IMR-90 (cell line): ENCODE measurements around the gene TMEM181. TPM values are rescaled to one million over a fixed set of nuclear protein-coding genes. Genes with fewer than 3 reads are reported as not detected.

Experiments used
- ATAC-seq: fragments of 200-7000 bp; cut with Tn5 transposase; 2 replicates; pipeline ENCODE4 v1.9.1; 2020; ENCODE audit warnings: low read depth, mild to moderate bottlenecking, moderate library complexity
- BruUV-seq: library from RNA; stranded (reverse); fragments of 400-500 nt; replicated peaks from 2 replicates; lab custom pipeline; 2021; lab: Mats Ljungman, UMichigan
- CTCF ChIA-PET: fragments of 300-600 bp; formaldehyde crosslinking; extraction: SDS; loops from one replicate; lab custom pipeline; 2021; ENCODE audit warnings: antibody characterized with exemption; lab: Yijun Ruan, JAX
- POLR2A ChIA-PET: fragments of 300-600 bp; sonication (Branson Sonifier 250); formaldehyde crosslinking; loops from one replicate; lab custom pipeline; 2022; ENCODE audit warnings: antibody characterized with exemption; ENCODE audit not compliant: unreplicated experiment; lab: Charles Lee
- DNase-seq: peaks from one replicate; pipeline ENCODE4 v3.0.0; 2013
- H2AFZ ChIP-seq: replicated peaks from 2 replicates; pipeline ENCODE3; 2013; ENCODE audit warnings: low read length, mild to moderate bottlenecking; ENCODE audit not compliant: poor library complexity
- H2AK5ac ChIP-seq: 2 replicates; pipeline ENCODE4 v1.6.1; 2013; ENCODE audit warnings: low read depth, low read length, inconsistent platforms
- H2AK9ac ChIP-seq: replicated peaks from 2 replicates; pipeline ENCODE3; 2013; ENCODE audit warnings: mild to moderate bottlenecking, low read depth, low read length, moderate library complexity; ENCODE audit not compliant: poor library complexity
- H2BK120ac ChIP-seq: 2 replicates; pipeline ENCODE4 v1.6.1; 2013; ENCODE audit warnings: low read depth, low read length, inconsistent platforms
- H2BK15ac ChIP-seq: 3 replicates; pipeline ENCODE4 v1.6.1; 2013; ENCODE audit warnings: low read depth, low read length, inconsistent platforms
- H2BK20ac ChIP-seq: 2 replicates; pipeline ENCODE4 v1.6.1; 2013; ENCODE audit warnings: low read depth, mild to moderate bottlenecking, inconsistent platforms, low read length, moderate library complexity
- H2BK5ac ChIP-seq: 2 replicates; pipeline ENCODE4 v1.6.1; 2013; ENCODE audit warnings: mild to moderate bottlenecking, low read depth, low read length, inconsistent platforms; ENCODE audit not compliant: poor library complexity, severe bottlenecking
- H3K14ac ChIP-seq: replicated peaks from 2 replicates; pipeline ENCODE4 v1.6.1; 2013; ENCODE audit warnings: low read depth, low read length, inconsistent platforms
- H3K18ac ChIP-seq: 2 replicates; pipeline ENCODE4 v1.6.1; 2013; ENCODE audit warnings: low read depth, low read length, control low read depth
- H3K23ac ChIP-seq: 2 replicates; pipeline ENCODE4 v1.6.1; 2013; ENCODE audit warnings: low read depth, low read length, inconsistent platforms
- H3K27ac ChIP-seq: 2 replicates; pipeline ENCODE4 v1.5.1; 2013; ENCODE audit warnings: mild to moderate bottlenecking, control low read depth, low read length; ENCODE audit not compliant: insufficient read depth
- H3K27me3 ChIP-seq: 2 replicates; pipeline ENCODE4 v1.6.1; 2013; ENCODE audit warnings: low read length; ENCODE audit not compliant: control insufficient read depth, insufficient read depth
- H3K36me3 ChIP-seq: 2 replicates; pipeline ENCODE4 v1.6.1; 2013; ENCODE audit warnings: low read length, mixed read lengths; ENCODE audit not compliant: control insufficient read depth, insufficient read depth
- H3K4ac ChIP-seq: 2 replicates; pipeline ENCODE4 v1.6.1; 2013; ENCODE audit warnings: low read depth, low read length, inconsistent platforms
- H3K4me1 ChIP-seq: 2 replicates; pipeline ENCODE4 v1.6.1; 2013; ENCODE audit warnings: low read length, mixed read lengths; ENCODE audit not compliant: control insufficient read depth, insufficient read depth
- H3K4me2 ChIP-seq: 2 replicates; pipeline ENCODE4 v1.6.1; 2013; ENCODE audit warnings: low read depth, mild to moderate bottlenecking, control low read depth, low read length, moderate library complexity
- H3K4me3 ChIP-seq: 2 replicates; pipeline ENCODE4 v1.5.1; 2013; ENCODE audit warnings: low read depth, mild to moderate bottlenecking, control low read depth, low read length, moderate library complexity; ENCODE audit not compliant: insufficient read depth
- H3K56ac ChIP-seq: 2 replicates; pipeline ENCODE4 v1.6.1; 2013; ENCODE audit warnings: low read length, inconsistent platforms; ENCODE audit not compliant: insufficient read depth; ENCODE audit errors: extremely low read depth
- H3K79me1 ChIP-seq, 2 experiments: 2 replicates each; pipeline ENCODE4 v1.6.1; 2013; ENCODE audit warnings: low read length in 2 of 2, inconsistent platforms in 1 of 2, low read depth in 1 of 2
- H3K9ac ChIP-seq: 2 replicates; pipeline ENCODE4 v1.6.1; 2013; ENCODE audit warnings: low read depth, low read length, control low read depth
- H3K9me1 ChIP-seq: 2 replicates; pipeline ENCODE4 v1.6.1; 2013; ENCODE audit warnings: low read length, inconsistent platforms; ENCODE audit not compliant: insufficient read depth
- H3K9me3 ChIP-seq: 2 replicates; pipeline ENCODE4 v1.6.1; 2013; ENCODE audit warnings: low read length; ENCODE audit not compliant: control insufficient read depth, insufficient read depth
- H4K20me1 ChIP-seq: 2 replicates; pipeline ENCODE4 v1.6.1; 2013; ENCODE audit warnings: low read length, inconsistent platforms; ENCODE audit not compliant: insufficient read depth
- H4K5ac ChIP-seq: 2 replicates; pipeline ENCODE4 v1.6.1; 2013; ENCODE audit warnings: mild to moderate bottlenecking, low read depth, low read length, control low read depth
- H4K8ac ChIP-seq, 2 experiments: 2 replicates each; pipeline ENCODE4 v1.6.1; 2013; ENCODE audit warnings: low read depth in 2 of 2, low read length in 2 of 2, control low read depth in 1 of 2, inconsistent platforms in 1 of 2
- H4K91ac ChIP-seq: 2 replicates; pipeline ENCODE4 v1.6.1; 2013; ENCODE audit warnings: low read depth, low read length, inconsistent platforms; ENCODE audit not compliant: insufficient read depth
- CEBPB ChIP-seq: IDR thresholded peaks from 2 replicates; pipeline ENCODE4 v1.6.1; 2012; ENCODE audit warnings: low read depth, low read length, improper control_type of control experiment
- CHD1 ChIP-seq: IDR thresholded peaks from 2 replicates; pipeline ENCODE4 v1.6.1; 2012; ENCODE audit warnings: low read depth, low read length, improper control_type of control experiment
- FOS ChIP-seq: fragments of 150-350 bp; IDR thresholded peaks from 2 replicates; pipeline ENCODE4 v1.6.1; 2016; ENCODE audit warnings: low read depth, low read length
- MAFK ChIP-seq: IDR thresholded peaks from 2 replicates; pipeline ENCODE4 v1.6.1; 2012; ENCODE audit warnings: low read depth, low read length, improper control_type of control experiment
- MAZ ChIP-seq: IDR thresholded peaks from 2 replicates; pipeline ENCODE4 v1.6.1; 2012; ENCODE audit warnings: low read depth, mild to moderate bottlenecking, low read length, improper control_type of control experiment, moderate library complexity, borderline replicate concordance
- MXI1 ChIP-seq: IDR thresholded peaks from 2 replicates; pipeline ENCODE4 v1.6.1; 2012; ENCODE audit warnings: low read depth, mild to moderate bottlenecking, low read length, moderate library complexity, borderline replicate concordance
- POLR2A ChIP-seq: IDR thresholded peaks from 2 replicates; pipeline ENCODE4 v1.6.1; 2012; ENCODE audit warnings: mild to moderate bottlenecking, low read depth, low read length
- RAD21 ChIP-seq: IDR thresholded peaks from 2 replicates; pipeline ENCODE4 v1.6.1; 2012; ENCODE audit warnings: low read length, improper control_type of control experiment
- RCOR1 ChIP-seq: IDR thresholded peaks from 2 replicates; pipeline ENCODE4 v1.6.1; 2012; ENCODE audit warnings: mild to moderate bottlenecking, low read length, improper control_type of control experiment; ENCODE audit not compliant: insufficient replicate concordance
- RFX5 ChIP-seq: IDR thresholded peaks from 2 replicates; pipeline ENCODE4 v1.8.0; 2012; ENCODE audit warnings: low read depth, mild to moderate bottlenecking, low read length, moderate library complexity
- SMC3 ChIP-seq: fragments of 150-350 bp; IDR thresholded peaks from 2 replicates; pipeline ENCODE4 v1.6.1; 2016; ENCODE audit warnings: low read depth, mild to moderate bottlenecking, antibody characterized with exemption, low read length, moderate library complexity
- WGBS, 2 experiments: methylation state at CpG; one replicate each; pipeline versions ENCODE4 v1.1.5 to v1.1.7; 2013; ENCODE audit warnings: missing lambda C conversion rate in 2 of 2; ENCODE audit not compliant: insufficient read length in 1 of 2; ENCODE audit errors: extremely low coverage in 2 of 2; 5-methylcytosine and 5-hydroxymethylcytosine counted together
- dilution Hi-C: fragments of 300-500 bp; cut with HindIII; formaldehyde crosslinking; loops from one replicate; pipeline ENCODE4 v1.14.3; 2018; ENCODE audit warnings: low sequenced_read_pairs; ENCODE audit not compliant: unreplicated experiment
- in situ Hi-C: fragments of 300-500 bp; cut with MboI; formaldehyde crosslinking; loops from 3 replicates; pipeline ENCODE4 v1.14.3; 2019; ENCODE audit warnings: low sequenced_read_pairs, inconsistent platforms, mixed read lengths
- intact Hi-C: fragments of 100-400 bp; cut with micrococcal nuclease; formaldehyde crosslinking; loops from 2 replicates; pipeline ENCODE4 v1.10.0; 2022
- polyA plus RNA-seq, 3 experiments: library from polyadenylated mRNA; depleted of rRNA; stranded (reverse); fragments of >200 nt; gene quantifications; 2 replicates each; pipeline ENCODE4 v1.2.3, GENCODE V29; 2012; ENCODE audit warnings: low replicate concordance in 1 of 3
- total RNA-seq: library from RNA; depleted of rRNA; stranded (reverse); fragments of >200 nt; gene quantifications from 2 replicates; pipeline ENCODE4 v1.2.3, GENCODE V29; 2012
- TF ChIP-seq, protein P1 (sequence below): conservative IDR thresholded peaks from 2 replicates; pipeline ENCODE4 v1.5.1; 2012; ENCODE audit warnings: mild to moderate bottlenecking, low read depth, low read length, improper control_type of control experiment
- TF ChIP-seq, protein P2 (sequence below): fragments of 150-350 bp; IDR thresholded peaks from 2 replicates; pipeline ENCODE4 v1.6.1; 2017; ENCODE audit warnings: mild to moderate bottlenecking, antibody characterized with exemption, low read length, low read depth
- TF ChIP-seq, protein P3 (sequence below): fragments of 150-350 bp; IDR thresholded peaks from 2 replicates; pipeline ENCODE4 v1.6.1; 2016; ENCODE audit warnings: low read depth, mild to moderate bottlenecking, low read length, moderate library complexity, borderline replicate concordance

Gene TMEM181
- total and polyA plus RNA-seq, 2 of the 4 experiments (the other 2 are of a cell fraction): 22.8 to 27.8 TPM

DNA sequence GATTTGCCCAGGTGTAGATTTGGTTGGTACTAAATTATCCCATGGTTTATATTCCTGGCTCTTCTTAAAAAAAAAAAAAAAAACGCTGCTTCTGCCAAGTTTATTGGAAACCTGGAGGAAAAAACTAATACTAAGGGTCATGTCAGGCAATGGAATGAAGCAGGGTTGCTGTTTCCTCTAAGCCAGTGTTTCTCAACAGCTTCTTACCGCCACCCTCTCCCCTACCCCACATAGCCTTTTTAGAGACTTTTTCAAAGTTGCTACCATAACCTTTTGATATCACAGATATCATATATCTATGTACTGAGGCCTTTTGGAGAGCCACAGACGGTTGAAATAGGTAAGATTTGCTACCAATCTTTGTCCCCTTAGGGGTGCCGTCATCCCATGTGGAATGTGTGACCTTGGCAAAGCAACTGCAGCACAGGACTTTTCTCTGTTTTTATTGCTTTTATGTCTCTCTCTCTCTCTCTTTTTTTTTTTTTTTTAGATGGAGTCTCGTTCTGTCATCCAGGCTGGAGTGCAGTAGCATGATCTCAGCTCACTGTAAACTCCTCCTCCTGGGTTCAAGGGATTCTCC, 124.9 kb downstream of the TMEM181 start:
- H3K9ac ChIP-seq: no peak overlapping the region
- no peak overlapping the region for H3K56ac ChIP-seq
- H4K5ac ChIP-seq: no peak overlapping the region
- H4K91ac ChIP-seq: no peak overlapping the region
- H3K4me1 ChIP-seq: peaks cover 2% of the 10 kb centered on the region; the same call in 1 of the 2 replicates
- ChIA-PET CTCF (interaction anchor here (0.6 kb wide), 1 partner anchor 130 kb away, joined by 4 read pairs; no protein-coding TSS in a partner anchor), POLR2A (no interaction called here)
- H4K8ac ChIP-seq: no peak overlapping the region
- H3K9me3 ChIP-seq: no peaks in the 10 kb centered on the region
- no peak overlapping the region for H2BK120ac ChIP-seq
- no peaks in the 10 kb centered on the region for H3K36me3 ChIP-seq
- no peak overlapping the region for H3K4me3 ChIP-seq
- no peak overlapping the region for H2BK5ac ChIP-seq
- no CpG with 5 or more reads among the region's 5 CpGs for WGBS, 2 experiments
- ATAC-seq (no peak), DNase-seq (no peak)
- H2AK5ac ChIP-seq: no peak overlapping the region
- no peak overlapping the region for H3K23ac ChIP-seq
- H3K18ac ChIP-seq: no peak overlapping the region
- intact Hi-C loops: no loop called here
- TF ChIP-seq RCOR1: no peak
- TF ChIP-seq, protein P1, sequence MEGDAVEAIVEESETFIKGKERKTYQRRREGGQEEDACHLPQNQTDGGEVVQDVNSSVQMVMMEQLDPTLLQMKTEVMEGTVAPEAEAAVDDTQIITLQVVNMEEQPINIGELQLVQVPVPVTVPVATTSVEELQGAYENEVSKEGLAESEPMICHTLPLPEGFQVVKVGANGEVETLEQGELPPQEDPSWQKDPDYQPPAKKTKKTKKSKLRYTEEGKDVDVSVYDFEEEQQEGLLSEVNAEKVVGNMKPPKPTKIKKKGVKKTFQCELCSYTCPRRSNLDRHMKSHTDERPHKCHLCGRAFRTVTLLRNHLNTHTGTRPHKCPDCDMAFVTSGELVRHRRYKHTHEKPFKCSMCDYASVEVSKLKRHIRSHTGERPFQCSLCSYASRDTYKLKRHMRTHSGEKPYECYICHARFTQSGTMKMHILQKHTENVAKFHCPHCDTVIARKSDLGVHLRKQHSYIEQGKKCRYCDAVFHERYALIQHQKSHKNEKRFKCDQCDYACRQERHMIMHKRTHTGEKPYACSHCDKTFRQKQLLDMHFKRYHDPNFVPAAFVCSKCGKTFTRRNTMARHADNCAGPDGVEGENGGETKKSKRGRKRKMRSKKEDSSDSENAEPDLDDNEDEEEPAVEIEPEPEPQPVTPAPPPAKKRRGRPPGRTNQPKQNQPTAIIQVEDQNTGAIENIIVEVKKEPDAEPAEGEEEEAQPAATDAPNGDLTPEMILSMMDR: no peak
- TF ChIP-seq MAFK: no peak
- no peak for TF ChIP-seq MXI1
- no peak for TF ChIP-seq SMC3
- TF ChIP-seq FOS: no peak
- no peak for TF ChIP-seq RFX5
- TF ChIP-seq CHD1: no peak
- no peak for TF ChIP-seq RAD21
- TF ChIP-seq, protein P2, sequence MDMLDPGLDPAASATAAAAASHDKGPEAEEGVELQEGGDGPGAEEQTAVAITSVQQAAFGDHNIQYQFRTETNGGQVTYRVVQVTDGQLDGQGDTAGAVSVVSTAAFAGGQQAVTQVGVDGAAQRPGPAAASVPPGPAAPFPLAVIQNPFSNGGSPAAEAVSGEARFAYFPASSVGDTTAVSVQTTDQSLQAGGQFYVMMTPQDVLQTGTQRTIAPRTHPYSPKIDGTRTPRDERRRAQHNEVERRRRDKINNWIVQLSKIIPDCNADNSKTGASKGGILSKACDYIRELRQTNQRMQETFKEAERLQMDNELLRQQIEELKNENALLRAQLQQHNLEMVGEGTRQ: no peak
- no peak for TF ChIP-seq MAZ
- no peak for TF ChIP-seq CEBPB
- TF ChIP-seq, protein P3, sequence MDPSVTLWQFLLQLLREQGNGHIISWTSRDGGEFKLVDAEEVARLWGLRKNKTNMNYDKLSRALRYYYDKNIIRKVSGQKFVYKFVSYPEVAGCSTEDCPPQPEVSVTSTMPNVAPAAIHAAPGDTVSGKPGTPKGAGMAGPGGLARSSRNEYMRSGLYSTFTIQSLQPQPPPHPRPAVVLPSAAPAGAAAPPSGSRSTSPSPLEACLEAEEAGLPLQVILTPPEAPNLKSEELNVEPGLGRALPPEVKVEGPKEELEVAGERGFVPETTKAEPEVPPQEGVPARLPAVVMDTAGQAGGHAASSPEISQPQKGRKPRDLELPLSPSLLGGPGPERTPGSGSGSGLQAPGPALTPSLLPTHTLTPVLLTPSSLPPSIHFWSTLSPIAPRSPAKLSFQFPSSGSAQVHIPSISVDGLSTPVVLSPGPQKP: no peak
- no peak for TF ChIP-seq POLR2A
- no peak overlapping the region for H3K4me2 ChIP-seq
- no TSS peak for BruUV-seq
- H2BK15ac ChIP-seq: no peak overlapping the region
- in situ Hi-C loops: no loop called here
- H2BK20ac ChIP-seq: no peak overlapping the region
- H3K27ac ChIP-seq: no peak overlapping the region
- H2AK9ac ChIP-seq: no peak overlapping the region
- H3K4ac ChIP-seq: no peak overlapping the region
- H2AFZ ChIP-seq: no peak overlapping the region
- no peaks in the 10 kb centered on the region for H3K79me1 ChIP-seq
- H3K9me1 ChIP-seq: no peaks in the 10 kb centered on the region
- H3K27me3 ChIP-seq: no peaks in the 10 kb centered on the region
- H3K14ac ChIP-seq: no peak overlapping the region
- H4K20me1 ChIP-seq: no peaks in the 10 kb centered on the region
- dilution Hi-C loops: no loop called here
